CD4-positive, alpha-beta T cell treated with Interleukin-21 for 1 hour (primary cell): ENCODE data around the gene CEP131.

ENCODE experiments used
- DNase-seq: peaks from one replicate; pipeline ENCODE4 v3.0.0-alpha.2; 2020

CEP131 gene

DNA sequence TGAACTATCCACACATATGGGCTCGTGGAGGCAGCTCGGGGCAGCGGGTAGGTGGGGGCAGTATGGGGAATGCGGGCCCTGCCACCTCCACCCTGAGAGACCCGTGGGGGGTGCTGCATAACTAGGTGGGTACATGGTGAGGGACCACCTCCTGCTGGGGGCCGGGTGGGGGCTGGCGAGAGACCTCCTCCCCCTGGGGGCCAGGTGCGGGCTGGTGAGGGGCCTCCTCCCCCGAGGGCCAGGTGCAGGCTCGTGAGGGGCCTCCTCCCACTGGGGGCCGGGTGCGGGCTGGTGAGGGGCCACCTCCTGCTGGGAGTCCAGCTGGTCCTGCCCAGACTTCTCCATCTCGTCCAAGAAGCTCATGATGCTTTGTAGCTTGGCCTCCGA is 25.4 kb downstream of the CEP131 start:
- DNase-seq: no peak

DNA sequence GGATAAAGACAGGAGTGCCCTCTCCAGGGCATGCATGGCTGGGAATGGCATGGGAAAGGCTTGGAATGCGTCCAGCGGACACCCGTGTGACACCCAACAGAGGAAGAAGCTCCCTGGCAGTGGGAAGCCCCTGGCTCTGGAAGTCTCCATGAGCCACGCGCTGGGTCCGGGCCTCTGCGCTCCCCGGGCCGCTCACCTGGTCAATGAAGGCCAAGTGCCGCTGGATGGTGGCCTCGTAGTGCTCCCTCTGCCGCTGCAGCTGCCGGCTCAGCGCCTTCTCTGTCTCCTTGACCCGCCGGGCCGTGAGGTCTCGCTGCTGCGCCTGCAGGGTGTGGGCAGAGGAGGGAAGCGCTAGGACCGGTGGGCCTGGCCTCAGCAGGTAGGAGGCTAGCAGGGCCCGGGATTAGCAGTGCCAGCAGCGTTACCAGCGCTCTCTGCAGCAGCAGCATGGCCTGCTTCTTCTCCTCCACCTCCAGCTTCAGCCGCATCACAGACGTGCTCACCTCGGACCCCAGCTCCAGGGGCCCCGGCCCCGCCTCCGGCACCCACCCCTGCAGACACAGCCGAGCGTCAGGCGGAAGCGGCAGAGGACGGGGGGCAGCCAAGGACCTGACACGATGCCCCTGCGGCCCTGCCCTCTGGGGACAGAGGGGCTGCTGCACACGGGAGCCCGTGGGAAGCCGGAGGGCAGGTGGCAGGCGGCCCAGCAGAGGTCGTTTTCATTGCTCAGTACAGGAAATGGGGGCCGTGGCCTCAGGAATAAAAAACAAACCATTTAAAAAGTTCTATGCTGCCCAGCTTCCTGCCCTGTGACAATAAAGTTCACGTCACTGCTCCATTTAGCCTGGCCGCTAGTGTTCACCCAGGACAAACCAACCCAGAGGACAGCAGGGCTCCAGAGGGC is 26.0 kb downstream of the CEP131 start:
- DNase-seq: no peak

DNA sequence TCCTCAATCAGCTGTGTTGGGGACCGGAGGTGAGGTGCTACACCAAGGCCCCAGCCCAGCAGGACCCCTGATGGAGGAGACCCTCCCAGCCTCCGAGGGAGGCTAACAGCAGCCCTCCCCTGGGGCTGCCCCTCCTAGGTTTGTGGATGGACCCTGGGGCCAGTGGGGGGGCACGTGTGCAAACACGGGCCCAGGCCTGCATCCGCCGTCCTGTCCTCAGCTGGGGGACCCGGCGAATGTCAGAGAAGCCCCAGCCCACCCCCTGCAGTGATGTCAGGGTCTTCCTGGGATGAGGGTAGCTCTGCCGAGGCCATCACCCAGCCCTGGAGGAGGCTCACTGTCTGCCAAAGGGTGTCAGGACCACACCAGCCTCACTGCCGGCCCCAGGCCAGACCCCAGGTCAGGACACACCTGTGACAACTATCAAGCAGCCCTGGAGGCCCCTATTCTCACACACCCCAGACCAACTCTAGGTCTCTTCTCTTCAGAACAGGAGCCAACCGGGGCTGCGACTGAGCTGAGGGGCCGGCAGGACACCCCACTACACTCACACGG is 26.7 kb downstream of the CEP131 start:
- no peak for DNase-seq

DNA sequence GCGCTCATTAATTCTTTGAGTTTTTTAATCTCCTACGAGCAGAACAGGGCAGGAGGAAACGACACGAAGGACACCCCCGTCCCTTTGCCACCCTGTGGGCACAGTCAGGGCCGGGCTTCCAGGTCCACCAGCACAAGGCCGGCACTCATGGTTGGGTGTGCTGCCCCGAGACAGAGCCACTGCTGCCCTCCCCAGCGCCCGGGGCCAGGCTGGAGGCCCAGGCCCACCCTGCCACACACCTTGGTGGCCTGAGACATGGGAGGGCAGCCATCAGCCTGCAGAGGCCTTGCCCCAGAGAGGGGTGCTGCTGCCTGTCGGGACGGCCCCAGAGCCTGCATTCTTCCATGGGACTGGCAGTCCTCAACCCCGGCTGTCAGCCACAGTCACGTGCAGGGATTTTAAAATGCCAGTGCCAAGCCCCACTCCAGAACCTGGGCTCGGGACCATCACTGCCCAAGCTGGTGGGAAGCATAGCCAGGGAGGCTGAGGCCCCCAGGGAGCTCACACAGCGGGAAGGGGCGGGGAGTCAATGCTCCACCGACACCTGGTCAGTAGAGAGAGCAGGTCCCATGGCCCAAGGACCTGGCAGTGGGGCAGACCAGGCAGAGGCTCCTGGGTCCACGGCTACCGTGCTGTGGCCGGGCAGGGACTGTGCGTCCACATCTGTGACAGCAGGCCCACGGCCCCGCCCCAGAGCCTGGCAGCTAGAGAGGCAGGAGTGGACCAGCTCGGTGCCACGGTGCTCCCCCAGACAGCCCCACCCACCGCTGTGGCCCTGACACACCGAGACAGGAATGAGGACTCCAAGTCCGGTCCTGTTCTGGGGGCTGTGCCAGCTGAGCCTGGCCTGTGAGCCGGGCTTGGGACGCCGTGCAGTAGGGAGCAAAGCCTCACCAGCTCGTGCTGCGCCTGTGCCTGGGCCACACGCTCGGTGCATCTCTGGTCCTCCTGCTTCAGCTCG is 27.5 kb downstream of the CEP131 start:
- DNase-seq: no peak

DNA sequence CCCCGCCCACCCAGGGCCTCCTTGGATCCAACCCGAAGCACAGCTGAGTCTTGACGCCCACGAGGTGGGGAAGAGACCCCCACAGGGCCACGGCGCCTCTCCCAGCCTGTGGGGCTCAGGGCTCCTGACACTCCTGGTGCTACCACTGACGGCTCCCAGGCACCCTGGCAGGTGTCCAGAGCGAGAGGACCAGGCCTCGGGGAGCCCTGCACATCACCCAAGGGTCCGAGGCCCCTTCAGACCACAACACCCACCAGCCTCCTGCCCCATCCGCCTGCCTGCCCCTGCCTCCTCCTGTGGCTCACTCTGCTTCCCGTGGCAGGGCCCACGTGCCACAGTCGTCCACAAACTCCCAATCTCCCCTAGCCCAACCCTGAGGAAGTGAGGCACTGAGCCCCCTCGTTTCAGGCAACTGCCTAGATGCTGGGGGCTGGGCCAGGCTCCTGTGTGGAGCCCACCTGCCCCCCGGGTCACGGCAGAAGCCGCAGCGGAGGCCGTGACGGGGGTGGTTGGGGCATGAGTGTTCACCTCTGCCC is 28.5 kb downstream of the CEP131 start:
- DNase-seq: no peak

DNA sequence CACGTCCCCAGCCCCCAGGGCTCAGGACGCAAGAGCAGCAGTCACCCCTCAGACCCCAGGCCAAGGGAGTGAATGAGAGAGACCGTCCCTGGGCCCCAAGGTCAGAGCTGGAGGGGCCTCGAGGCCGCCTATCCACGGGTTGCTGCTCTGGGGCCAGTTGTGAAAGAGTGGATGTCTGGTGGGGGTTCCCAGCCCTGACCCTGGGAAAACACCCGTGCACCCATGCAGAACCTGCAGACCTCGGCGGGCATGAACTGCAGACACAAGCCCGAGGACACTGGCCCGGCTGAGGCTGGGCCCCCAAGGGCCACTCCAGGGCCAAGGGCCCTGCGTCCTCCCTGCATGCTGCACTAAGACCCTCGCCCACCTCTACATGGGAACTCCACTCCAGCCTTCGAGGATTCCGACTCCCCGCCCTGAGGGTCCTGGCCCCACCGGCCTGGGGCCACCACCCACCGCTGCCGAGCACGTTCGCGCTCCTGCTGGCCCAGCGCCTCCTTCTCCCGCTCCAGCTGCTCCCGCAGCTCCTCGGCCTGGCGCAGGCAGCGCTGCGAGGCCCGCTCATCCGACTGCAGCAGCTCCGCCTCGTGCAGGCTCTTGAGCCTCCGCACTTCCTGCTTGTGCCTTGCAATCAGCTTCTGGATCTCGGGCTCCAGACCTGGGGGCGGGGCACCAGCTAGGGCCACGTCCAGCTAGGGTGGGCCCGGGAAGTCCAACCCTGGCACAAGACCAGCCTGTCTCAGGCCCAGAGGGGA is 29.1 kb downstream of the CEP131 start:
- no peak for DNase-seq

DNA sequence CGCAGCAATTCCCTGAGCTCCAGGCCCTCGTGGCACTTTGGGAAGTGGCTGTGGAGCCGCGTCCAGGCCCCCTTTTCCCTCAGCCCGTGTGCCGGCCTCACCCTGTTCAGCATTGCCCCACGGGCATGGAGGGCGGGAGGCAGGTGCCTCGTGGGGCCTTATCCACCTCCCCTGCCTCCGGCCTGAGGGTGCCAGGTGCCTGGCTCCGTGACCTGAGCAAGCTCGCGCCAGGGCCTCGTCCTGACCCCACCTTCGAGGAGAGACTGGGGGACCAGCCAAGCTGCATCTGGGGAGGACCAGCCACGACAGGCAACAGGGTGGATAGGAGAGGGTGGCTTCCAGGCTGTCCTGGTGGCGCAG is 29.7 kb downstream of the CEP131 start:
- no peak for DNase-seq

DNA sequence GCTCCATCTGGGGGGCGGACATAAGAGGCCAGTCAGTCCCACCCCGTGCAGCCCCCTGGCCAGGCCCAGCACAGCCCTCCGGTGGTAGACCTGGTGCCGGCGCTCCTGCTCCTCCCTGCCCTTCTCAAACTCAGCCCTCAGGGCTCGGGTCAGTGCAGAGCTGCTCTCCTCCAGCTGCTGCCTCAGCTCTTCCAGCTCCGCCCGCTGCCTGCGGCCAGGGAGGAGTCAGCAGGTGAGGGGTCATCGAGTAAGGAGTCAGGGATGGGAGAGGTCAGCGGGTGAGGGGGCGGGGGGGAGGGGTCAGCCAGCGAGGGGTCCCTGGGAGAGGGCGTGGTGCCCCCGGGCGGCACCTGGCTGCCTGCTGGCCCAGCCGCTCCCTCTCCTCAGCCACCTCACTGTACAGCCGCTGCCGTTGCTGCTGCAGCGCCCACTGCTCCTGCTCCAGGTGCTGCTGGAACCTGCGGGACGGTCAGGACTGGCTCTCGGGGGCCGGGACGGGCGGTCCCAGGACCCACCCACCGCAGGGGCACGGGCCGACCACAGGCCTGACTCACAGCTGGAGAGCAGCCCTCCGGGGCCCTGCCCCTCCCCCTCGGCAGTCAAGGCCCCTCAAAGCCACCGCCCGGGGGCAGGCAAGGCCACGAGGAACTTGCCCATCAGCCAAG is 30.2 kb downstream of the CEP131 start:
- DNase-seq: no peak

DNA sequence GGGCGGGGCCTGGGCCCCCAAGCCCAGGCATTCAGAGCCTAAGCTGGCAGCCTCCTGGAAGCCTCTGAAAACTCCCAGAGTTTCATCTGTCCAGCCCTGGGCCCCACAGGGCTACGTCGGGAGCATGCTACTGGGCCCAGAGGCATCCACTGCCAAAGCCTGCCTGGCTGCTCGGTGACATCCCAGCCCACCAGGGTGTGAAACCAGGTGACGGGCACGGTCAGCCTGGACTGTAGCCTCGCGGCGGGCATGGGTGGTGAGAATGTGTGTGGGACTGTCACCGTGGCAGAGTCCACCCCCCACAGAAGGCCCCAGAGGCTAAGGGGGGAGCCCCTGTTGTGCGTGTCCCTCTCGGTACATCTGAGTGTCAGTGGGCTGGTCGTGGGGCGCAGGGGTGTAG is 31.1 kb downstream of the CEP131 start:
- no peak for DNase-seq

DNA sequence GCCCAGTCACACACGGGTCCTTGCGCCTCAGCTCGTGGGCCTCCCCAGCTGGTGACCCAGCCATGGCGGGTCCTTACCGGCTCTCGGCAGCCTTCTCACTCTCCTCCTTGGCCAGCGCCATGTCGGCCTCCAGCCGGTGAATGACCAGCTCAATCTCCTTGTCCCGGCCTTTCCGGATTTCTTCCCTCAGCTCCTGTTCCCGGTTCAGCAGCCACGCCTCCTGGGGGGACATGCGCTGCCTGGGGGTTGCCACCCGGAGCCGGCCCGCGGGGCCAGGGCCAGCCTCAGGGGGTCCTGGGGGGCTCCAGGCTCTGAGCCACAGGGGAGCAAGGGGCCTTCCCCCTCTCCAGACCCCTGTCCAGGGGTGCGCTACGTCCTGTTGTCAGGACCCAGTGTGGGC is 31.6 kb downstream of the CEP131 start:
- no peak for DNase-seq

DNA sequence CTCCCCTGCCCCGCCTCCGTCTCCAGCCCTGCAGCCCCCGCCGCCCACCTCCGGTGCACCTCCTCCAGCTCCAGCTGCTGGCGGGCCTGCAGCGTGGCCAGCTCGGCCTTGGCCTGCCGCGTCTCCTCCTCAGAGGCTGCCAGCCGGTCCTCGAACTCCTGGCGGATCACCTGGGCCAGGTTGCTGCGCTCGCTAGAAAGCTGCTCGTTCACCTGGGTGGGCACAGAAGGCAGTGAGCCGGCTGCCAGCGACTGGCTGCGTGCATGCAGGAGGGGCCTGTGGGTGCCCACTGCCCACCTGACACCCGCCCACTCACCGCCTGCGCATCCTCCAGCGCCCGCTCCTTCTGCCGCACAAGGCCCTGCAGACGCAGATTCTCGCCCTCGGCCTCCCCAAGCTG is 32.2 kb downstream of the CEP131 start:
- no peak for DNase-seq

DNA sequence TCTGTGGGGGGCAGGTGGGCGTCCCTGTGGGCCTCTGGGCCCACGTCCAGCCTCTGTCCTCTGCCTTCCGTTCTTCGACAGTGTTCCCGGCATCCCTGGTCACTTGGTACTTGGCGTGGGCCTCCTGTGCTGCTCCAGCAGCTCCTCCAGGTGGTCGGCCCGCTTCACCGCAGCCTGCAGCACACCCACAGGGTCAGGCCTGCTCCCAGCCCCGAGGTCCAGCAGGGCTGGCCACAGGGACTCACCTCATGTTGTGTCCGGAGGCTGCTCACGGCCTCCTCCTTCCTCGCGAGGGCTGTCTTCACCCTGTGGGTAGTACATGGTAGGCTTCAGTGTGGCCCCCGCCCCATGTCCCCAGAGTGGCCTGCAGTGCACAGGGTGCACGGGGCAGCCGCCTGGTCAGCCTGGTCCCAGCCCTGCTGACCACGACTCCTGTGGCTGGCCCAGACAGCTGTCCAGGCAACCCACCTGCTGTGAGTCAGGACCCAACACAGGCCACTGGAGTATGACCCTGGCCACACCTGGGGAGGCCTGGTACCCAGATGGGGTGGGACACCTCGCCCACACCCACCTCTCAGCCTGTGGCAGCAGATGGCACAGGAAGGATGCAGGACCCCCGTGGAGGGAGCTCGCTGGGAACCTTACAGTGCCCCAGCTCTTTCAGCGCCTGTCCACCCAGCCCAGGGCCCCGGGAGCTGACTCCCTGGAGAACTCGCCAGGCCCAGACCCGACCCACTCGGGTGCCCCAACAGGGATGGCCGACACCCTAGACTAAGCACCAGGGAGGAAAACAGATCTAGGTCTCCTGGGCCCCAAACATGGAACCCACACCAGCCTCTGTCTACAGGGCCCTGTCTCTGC is 32.9 kb downstream of the CEP131 start:
- DNase-seq: no peak

DNA sequence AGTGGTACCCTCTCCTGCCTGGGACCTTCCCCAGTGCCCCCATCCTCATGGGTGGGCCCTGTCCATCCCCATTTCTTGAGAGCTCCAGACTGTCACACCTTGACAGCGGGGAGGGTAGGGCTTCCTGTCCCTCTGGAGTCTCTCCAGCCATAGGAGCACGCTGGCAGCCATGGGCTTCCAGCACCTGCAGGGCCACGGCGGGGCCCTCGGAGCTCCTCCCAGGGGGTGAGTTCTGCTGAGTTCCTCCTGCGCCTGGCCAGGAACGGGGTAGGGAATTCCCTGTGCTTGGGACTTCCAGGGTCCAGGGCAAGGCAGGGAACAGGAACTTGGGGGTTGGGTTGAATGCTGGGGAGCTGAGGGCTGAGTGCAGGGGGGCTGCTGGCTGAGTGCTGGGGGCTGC is 33.7 kb downstream of the CEP131 start:
- DNase-seq: no peak

DNA sequence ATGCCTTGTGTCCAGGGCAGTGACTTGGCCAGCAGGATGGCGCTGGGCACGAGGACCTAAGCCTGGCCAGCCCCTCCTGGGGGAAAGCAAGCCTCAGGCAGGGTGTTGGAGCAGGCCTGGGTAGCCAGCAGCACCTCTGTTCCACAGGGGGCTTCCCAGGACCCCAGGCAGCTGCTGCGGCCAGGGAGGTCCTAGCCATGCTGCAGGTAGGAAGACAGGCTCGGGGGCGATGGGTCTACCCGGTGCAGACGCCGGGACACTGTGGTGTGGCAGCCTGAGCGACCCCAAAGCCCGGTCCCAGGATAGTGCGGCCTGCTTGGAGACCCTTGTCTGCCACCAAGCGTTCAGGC is 34.3 kb downstream of the CEP131 start:
- DNase-seq: no peak

DNA sequence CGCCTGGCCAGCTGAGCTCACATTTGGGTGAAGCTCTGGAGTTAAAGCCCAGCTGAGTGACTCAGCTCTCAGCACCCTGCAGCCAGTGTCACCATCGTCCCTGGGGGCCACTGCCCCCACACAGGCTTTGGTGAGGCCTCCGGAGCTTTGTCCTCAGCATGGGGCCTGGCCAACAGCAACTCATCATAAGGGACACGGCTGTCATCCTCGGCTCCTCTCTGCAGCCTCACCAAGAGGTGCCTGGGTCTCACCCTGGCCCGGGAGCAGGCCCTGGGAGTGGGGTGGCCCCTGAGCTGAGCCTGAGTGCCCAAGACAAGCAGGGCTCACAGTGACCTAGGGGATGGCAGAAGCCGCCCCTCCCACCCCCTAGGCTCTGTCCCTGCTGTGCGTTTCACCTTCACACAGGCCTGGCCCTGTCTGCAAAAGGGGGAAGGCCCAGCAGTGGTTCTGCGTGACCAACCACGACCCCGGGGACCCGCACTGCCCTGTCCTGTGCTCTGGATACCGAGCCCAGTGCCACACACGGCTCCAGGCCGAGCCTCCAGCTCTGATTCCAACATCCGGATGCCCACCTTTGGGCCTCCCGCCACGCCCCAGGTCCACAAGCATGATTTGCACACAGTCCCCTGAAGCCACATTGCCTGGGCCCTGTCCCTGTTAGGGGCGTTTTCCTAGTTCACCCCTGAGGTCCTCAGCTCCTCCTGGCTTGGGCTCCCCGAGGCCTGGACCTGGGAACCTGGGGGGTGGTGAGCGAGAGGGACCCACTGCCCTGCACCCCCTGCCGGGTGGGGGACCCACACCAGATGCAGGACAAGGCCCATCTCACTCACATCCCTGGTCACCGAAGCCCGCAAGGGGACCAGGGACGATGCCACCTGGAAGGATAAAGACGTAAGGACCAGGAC is 34.9 kb downstream of the CEP131 start:
- DNase-seq: no peak

DNA sequence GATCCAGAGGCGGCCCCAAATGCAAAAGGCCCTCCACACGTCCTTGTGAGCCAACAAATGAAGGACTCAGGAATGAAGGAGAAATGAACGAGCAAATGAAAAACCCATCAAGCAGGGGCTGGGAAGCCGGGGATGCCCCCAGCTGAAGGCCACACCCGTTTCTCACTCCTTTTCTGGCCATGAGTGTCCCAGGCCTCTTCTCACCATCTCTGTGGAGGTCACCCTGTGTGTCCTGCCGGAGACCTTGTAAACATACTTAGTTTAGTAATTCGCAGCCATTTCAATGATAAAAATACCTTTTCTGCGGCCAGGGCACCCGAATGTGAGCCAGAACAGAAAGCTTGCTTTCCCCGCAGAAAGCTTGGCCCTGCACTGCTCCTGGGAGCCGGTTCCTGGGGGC is 35.6 kb downstream of the CEP131 start:
- no peak for DNase-seq

DNA sequence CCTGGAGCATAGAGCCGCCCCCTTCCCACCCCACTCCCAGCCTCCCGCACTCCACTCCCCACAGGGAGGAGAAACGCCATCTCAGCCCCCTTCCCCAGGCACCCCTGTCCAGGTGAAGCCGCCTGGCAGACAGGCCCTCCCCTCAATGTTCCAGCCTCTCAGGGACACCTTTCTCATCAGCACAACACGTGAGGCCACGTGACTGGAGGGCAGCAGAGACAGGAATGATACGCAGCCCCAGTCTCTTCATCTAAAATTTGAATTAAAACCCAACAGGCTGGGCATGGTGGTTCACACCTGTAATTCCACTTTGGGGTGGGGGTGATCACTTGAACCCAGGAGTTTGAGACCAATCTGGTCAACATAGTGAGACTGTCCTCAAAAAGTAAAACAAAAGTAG is 36.6 kb downstream of the CEP131 start:
- no peak for DNase-seq

DNA sequence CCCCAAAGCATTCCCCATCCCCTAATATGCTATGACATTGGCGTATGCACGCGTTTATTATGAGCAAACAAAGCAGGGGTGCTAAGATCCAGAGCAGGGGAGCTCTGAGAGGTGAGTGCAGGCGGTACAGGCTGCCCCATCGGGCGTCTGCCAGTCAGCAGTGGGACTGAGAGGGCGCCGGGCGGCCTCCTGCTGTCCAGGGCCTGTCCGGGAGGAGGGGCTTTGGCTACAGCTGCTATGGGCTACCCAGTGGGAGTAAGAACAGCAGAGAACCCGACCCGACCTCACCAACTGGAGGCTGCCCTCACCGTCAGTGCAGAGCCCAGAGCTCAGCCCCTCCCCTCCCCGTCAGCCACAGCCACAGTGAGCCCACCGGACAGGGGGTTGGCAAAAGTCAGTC is 38.2 kb downstream of the CEP131 start:
- DNase-seq: no peak

DNA sequence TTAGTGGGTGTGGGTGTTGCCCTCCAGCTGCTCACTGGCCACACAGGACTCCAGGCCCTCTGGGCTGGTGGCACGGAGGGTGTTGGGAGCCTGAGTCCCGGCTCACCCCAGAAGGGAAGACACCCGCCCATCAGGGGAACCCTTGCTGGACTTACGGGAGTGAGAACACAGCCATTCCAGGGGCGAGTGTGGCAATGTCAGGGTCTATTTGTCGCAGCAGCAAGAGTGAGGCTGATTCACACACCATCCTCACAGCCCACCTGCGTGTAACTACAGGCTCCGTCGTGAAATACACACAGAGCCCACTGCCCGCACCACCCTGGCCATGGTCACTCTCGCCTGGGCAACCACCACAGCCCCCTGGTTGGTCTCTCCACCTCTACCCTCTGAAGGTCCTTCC is 39.0 kb downstream of the CEP131 start:
- no peak for DNase-seq

DNA sequence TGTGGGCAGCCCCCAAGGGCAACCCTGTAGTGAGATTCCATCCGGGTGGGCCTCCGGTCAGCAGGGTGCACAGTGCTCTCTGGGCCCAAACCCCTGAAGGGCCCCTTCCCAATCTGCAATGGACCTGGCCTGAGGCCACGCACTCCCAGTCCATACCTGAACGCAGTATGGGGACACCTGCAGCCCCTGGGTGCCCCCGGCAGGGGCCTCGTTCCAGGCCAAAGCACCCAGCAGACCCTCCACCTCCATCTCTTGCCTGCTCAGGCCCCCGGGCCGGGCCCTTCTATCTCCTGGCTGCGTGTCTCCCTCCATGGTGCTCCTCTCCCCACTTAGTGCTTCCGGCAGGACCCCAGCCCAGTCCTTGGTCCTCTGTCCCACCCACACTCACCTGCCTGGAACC is 39.4 kb downstream of the CEP131 start:
- no peak for DNase-seq
